HS-5 (cell line): ENCODE results near the gene TTC28.
A peak's percentile ranks its signal among the peaks of the same experiment; 100 is the strongest.

ENCODE experiments used
- DNase-seq: peaks from one replicate; pipeline ENCODE4 v3.0.0-alpha.2; 2012; ENCODE audit warnings: low read depth

The TTC28 gene

DNA sequence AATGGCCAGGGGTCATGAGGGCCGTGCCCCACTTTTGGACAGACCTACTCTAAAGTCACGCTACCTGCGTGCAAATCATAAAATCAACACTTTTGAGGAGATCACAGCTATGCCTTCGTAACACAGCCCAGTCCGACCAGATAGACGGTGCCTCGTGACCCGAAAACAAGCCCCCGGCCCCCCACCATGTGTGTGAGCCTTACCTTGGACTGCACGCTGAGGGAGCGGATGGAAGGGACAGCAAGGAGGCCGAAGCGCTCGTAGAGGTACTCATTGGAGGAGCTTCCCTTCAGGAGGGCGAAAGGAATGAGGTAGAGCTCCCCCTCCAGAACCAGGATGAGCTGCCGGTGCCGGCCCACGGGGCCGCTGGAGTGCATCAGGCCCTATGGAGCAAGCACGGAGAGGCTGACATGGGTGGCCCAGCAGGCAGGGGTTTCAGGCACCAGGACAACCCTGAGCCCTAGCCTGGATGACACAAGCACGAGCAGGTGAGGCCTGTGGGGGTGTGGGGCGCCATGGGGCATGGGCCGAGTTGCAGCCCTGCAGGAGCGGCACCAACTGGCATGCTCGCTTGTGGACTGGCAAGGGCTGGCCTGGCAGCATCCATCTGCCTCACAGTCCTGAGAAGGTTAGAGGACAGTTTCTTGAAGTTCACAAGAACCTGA, 678.3 kb downstream of the TTC28 start:
- no peak for DNase-seq

GRCh38 chr22:28000361-28000760, 679.3 kb downstream of the TTC28 start:
- no peak for DNase-seq

GRCh38 chr22:27999876-28000275, 679.8 kb downstream of the TTC28 start:
- DNase-seq: no peak

DNA sequence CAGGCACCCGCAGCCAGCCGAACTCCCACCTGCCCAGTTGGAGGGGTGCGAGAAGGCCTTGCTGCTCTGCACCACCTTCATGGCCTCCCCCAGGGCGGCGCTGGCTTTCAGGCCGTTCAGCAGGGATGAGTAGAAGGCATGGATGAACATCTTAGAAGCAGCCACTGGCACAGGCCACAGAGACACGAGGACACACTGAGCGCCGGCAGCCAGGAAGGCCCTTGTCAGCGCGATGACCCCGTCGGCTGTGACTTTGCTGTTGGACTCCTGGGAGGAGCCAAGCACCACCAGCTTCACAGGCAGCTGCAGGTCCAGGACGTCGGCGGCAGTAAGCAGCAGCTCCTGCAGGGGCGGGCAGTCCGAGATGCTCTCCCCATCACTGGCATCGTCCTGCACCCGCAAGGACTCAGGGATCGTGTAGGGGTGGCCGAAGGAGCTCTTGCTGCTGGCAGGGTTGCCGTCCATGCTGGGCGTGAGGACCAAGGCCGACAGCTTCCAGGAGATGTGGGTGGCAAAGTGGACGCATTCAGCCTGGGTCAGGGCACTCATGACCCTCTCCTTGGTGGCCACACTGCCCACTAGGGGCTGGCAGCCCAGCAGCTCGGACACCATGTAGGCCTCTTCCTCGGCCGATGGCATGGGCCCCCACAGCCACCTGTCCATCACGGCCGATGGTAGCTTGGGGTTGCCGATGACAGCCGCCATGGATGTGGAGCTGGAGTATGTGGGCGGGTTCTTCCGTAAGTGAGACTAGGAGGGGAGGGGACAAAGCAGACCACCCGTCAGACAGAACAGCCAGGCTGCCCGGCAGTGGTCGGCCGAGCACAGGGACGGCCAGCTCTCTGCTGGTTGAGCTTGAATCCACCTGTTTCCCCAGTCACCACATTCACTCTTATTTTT, 680.9 kb downstream of the TTC28 start:
- no peak for DNase-seq

GRCh38 chr22:27997538-27997937, 682.1 kb downstream of the TTC28 start:
- peak; percentile 14 for DNase-seq

GRCh38 chr22:27996981-27997380, 682.7 kb downstream of the TTC28 start:
- no peak for DNase-seq

DNA sequence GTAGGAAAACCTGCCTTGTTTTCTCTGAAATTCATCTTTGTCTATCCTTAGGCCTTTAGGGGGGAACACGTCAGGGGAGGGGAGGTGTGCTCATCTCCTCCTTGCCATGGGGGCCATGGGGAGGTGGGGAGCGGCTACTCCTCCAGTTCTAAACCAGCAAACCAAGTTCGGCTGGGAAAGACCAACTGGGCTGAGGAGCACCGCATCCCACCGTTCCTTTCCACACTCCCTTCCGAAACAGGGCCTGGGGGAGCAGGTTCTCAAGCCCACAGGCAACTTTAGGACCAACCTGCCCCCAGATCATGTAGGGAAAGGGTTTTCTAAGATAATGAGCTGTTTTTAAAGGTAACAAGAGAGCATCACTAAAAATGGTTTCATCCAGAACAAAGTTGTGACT, 683.1 kb downstream of the TTC28 start:
- DNase-seq: no peak

DNA sequence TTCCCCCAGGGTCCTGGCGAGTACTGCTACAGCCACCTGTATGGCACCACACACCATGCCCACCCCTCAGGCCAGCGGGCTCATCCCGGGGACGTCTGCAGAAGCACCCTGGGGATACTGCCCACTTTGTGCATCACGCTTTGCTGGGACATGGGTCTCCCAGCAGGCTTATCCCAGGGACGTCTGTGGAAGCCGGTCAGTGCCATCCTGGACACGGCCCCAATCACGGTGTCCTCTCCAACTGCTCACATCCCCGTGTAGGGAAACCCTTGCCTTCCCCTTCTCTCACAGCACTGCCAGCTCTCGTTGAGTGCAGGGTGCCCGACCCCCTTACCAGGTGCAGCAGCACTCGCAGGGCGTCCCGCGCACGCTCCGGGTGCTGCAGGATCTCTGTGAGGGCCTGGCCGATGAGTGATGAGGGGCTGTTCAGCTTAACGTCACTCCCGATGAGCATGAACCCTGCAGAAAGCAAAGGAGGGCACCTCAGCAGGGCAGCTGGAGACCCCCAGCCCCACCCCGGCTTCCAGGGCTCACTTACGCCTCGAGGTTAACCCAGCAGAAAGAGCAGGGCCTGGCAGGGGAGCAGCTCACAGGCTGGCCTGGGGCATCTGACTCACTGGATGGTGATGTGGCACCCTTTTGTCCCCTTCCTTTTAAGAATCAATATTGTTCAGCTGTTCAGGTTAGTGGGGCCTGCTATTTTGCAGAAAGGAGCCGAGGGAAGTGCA, 683.7 kb downstream of the TTC28 start:
- DNase-seq: no peak

DNA sequence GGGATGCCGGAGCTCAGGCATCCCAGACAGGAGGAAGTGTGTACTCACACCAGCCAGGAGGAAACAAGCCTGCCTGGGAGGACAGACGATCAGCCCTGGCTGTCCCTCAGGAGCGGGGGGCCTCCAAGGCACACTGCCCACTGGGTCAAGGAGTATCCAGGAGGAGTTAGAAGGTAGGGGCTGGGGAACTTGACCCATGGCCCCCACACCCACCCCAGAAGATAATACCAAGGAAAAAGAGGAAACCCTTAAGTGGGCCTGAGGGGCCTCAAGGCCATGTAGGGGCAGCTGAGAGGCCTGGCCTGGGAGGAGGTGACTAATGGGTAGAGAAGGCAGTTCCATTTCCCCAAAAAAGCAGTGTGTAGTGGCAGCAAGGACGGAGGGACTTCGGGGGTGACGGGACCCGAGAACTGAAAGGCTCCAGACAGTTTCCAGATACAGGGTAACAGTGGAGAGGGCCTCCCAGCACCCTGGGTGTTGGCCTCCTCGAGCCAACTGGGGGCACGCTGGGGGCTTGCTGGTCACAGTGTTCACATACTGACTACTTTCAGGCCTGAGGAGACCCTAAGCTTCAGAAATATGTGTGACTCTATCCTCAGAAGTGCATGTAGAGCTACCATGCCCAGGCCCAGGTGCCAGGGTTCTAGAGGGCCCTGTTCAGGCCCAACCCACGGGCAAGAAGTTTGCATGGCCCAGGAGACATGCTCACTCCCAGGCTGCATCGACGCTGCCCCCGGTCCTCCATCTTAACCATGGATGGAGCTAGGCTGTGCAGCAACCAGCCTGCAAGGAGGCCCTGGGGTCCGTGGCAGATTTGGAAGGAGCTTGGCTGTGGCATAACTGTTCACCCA, 684.9 kb downstream of the TTC28 start:
- DNase-seq: no peak

- DNase-seq: no peak
These were observed 685.8 kb downstream of the TTC28 start for GRCh38 chr22:27993774-27994350.

- DNase-seq: no peak
These were observed 686.4 kb downstream of the TTC28 start for GRCh38 chr22:27993201-27993635.

GRCh38 chr22:27992294-27993165, 687.1 kb downstream of the TTC28 start:
- no peak for DNase-seq

- no peak for DNase-seq
These were observed 687.9 kb downstream of the TTC28 start for GRCh38 chr22:27991586-27992293.

GRCh38 chr22:27990879-27991278, 688.8 kb downstream of the TTC28 start:
- no peak for DNase-seq

- DNase-seq: no peak
These were observed 689.2 kb downstream of the TTC28 start for GRCh38 chr22:27990451-27990840.

DNA sequence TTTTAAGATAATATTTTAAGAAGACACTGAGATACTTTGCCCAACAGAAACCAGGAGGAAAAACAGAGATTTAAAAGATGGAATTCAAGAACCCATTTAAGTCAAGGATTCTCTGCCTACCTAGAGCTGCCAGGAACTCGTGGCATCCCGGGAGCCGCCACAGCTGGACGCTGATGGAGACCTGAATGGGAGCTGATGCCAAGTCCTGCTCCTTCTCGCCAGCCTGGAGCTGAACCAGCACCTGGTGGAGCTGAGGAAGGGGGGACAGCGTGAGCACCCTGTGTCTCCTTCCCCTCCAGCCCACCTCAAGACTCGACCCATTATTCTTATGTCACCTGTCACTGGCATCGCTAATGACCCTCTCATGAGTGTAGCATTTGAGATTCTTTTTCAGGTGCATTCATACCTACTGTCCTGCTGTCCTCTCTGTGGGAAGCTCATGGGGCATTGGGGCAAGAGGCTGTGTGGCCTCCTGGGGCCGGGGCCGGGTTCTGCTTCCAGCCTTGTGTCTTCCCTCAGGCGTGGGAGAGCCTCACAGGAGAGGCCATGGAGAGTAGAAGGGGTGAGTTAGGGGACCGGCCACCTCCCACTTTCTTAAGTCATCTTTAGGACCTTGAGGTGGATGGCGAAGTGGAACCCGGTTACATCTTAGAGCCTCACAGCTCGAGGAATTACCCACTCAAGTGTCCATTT, 689.7 kb downstream of the TTC28 start:
- no peak for DNase-seq

DNA sequence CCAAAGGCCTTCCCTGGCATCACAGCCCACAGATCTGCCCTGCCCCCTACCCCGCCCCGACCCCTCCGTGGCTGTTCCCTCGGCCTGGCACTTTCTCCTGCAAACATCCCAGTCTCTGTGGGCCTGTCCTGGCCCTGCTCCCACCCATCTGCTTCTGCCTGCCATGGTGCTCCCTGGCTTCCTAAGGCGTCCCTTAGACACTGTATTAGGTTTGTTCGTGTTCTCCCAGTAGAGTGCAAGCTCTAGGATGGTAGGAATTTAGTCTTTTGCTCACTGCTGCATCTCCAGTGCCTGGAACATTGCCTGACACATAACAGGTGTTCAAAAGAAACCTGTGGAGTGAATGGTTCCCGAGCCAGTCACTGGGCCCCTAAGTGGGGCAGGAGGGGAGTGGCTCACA, 690.9 kb downstream of the TTC28 start:
- DNase-seq: no peak

DNA sequence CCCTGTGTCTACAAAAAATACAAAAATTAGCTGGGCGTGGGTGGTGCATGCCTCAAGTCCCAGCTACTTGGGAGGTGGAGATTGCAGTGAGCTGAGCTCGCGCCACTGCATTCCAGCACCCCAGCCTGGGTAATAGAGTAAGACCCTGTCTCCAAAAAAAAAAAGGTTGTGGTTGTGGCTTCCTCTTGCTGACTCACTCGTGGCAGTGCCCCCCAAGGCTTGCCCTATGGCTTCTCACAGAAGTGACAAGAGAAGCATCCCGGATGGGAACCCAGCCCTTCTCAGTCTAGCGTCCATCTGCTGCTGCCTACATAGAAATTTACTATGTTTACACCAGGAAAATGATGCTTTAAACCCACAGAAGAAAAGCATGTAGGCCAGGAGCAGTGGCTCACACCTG, 692.1 kb downstream of the TTC28 start:
- DNase-seq: no peak

DNA sequence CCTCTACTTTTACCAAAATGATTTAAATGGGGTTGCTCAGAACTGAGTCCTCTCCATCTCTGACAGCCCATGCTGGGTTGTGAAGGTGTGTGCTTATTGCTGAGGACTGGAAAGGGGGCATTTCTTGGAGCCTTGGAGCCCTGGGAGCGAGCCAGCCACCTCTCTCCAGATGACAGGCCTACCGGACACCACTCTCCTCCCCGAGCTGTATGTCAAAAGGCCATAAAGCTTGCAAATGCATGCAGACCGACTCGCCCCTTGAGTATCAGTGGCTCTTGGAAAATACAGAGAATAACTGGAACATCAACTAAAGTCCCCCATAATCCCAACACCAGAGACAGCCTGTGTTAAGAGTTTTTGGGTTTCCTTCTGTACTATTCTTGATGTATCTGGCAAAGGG, 692.7 kb downstream of the TTC28 start:
- DNase-seq: no peak
